ENCODE results near the gene UQCR11. TPM values are rescaled to one million over a fixed set of nuclear protein-coding genes. Genes with fewer than 3 reads are reported as not detected.

The UQCR11 gene
- total and polyA plus RNA-seq, 2 of the 8 experiments (the other 6 are each of a cell fraction or from before 2014, with no cell fraction given), result 162 to 171 TPM

- TF ChIP-seq ATF2 (IDR thresholded peaks at IDR 0.05; ENCODE audit: low read length) (no peak), YY1 (IDR thresholded peaks at IDR 0.05; ENCODE audit: low read depth, low read length) (no peak), RAD21 (IDR thresholded peaks at IDR 0.05 in 1 of 2, conservative IDR thresholded peaks at IDR 0.05 in 1 of 2; ENCODE audit: low read depth in 2 of 2, low read length in 2 of 2) (no peak), EGR1 (IDR thresholded peaks at IDR 0.05; ENCODE audit: borderline replicate concordance, low read depth, low read length) (no peak), POLR2A (IDR thresholded peaks at IDR 0.05; ENCODE audit: control extremely low read depth in 1 of 2, low read depth in 2 of 2, low read length in 2 of 2) (no peak), ZNF274 (IDR thresholded peaks at IDR 0.05; ENCODE audit: borderline replicate concordance, extremely low read depth, low read length) (no peak), KDM5A (IDR thresholded peaks at IDR 0.05; ENCODE audit: low read length) (no peak)
Observed at GRCh38 chr19:1577090-1577928, 28.0 kb downstream of the UQCR11 start (continued).
